ENCODE measurements around the gene PIGW. TPM values are rescaled to one million over a fixed set of nuclear protein-coding genes. Genes with fewer than 3 reads are reported as not detected.

Gene PIGW
- 8.9 TPM for total RNA-seq
- long read RNA-seq, transcript PIGW-205 (2 exons, 876 nt) = minor isoform, 6 of 26 reads
- long read RNA-seq, transcript PIGW-204 (2 exons, 2,312 nt) = major isoform, 14 of 26 reads
- long read RNA-seq, partial matches to known transcripts = 2 of 26 reads
- long read RNA-seq, other reads (novel, unspliced or antisense) = 1 of 26 reads

- DNase-seq (ENCODE audit: low spot score) = peak; percentile 96
These were observed at the start of gene PIGW, which contains the start of gene MYO19 for GRCh38 chr17:36534840-36535668. PIGW (plus strand) TSS chr17:36534987; CDS start chr17:36537102, 2,115 bp downstream. MYO19 (minus strand) TSS chr17:36534868; CDS start chr17:36532538, 2,330 bp downstream.

- DNase-seq (ENCODE audit: low spot score) = peak; percentile 73
These were observed 49.8 kb upstream of the PIGW start for GRCh38 chr17:36485027-36485426.

- DNase-seq (ENCODE audit: low spot score) = no peak
These were observed 49.0 kb upstream of the PIGW start for GRCh38 chr17:36485805-36486203.

GRCh38 chr17:36486204-36487194 lies 48.3 kb upstream of the PIGW start, which contains the start of gene ZNHIT3:
ZNHIT3 (plus strand) TSS chr17:36486681; CDS start chr17:36486700, 19 bp downstream.
- DNase-seq (ENCODE audit: low spot score) = peak; percentile 96

GRCh38 chr17:36493956-36494355 lies 40.8 kb upstream of the PIGW start:
- DNase-seq (ENCODE audit: low spot score) = no peak

- no peak for DNase-seq (ENCODE audit: low spot score)
These were observed 40.1 kb upstream of the PIGW start for GRCh38 chr17:36494674-36495073.

GRCh38 chr17:36495076-36495578 lies 39.7 kb upstream of the PIGW start:
- peak; percentile 30 for DNase-seq (ENCODE audit: low spot score)

GRCh38 chr17:36496018-36496789 lies 38.6 kb upstream of the PIGW start:
- DNase-seq (ENCODE audit: low spot score) = peak; percentile 55

GRCh38 chr17:36498155-36498554 lies 36.6 kb upstream of the PIGW start:
- peak; percentile 67 for DNase-seq (ENCODE audit: low spot score)

GRCh38 chr17:36498560-36499300 lies 36.1 kb upstream of the PIGW start:
- DNase-seq (ENCODE audit: low spot score) = peak; percentile 60

GRCh38 chr17:36500745-36501225 lies 34.0 kb upstream of the PIGW start:
- peak; percentile 85 for DNase-seq (ENCODE audit: low spot score)

- DNase-seq (ENCODE audit: low spot score) = peak; percentile 68
These were observed 33.4 kb upstream of the PIGW start for GRCh38 chr17:36501351-36501750.

- peak; percentile 49 for DNase-seq (ENCODE audit: low spot score)
These were observed 32.8 kb upstream of the PIGW start for GRCh38 chr17:36501963-36502362.

GRCh38 chr17:36503456-36504155 lies 31.2 kb upstream of the PIGW start:
- DNase-seq (ENCODE audit: low spot score) = peak; percentile 75

- peak; percentile 59 for DNase-seq (ENCODE audit: low spot score)
These were observed 30.6 kb upstream of the PIGW start for GRCh38 chr17:36504156-36504545.

- peak; percentile 81 for DNase-seq (ENCODE audit: low spot score)
These were observed 29.6 kb upstream of the PIGW start for GRCh38 chr17:36505171-36505570.

- DNase-seq (ENCODE audit: low spot score) = peak; percentile 51
These were observed 28.4 kb upstream of the PIGW start for GRCh38 chr17:36506249-36506826.

GRCh38 chr17:36506831-36507230 lies 28.0 kb upstream of the PIGW start:
- peak; percentile 45 for DNase-seq (ENCODE audit: low spot score)
